ENCODE measurements around the gene MEF2C.

Gene MEF2C

DNA sequence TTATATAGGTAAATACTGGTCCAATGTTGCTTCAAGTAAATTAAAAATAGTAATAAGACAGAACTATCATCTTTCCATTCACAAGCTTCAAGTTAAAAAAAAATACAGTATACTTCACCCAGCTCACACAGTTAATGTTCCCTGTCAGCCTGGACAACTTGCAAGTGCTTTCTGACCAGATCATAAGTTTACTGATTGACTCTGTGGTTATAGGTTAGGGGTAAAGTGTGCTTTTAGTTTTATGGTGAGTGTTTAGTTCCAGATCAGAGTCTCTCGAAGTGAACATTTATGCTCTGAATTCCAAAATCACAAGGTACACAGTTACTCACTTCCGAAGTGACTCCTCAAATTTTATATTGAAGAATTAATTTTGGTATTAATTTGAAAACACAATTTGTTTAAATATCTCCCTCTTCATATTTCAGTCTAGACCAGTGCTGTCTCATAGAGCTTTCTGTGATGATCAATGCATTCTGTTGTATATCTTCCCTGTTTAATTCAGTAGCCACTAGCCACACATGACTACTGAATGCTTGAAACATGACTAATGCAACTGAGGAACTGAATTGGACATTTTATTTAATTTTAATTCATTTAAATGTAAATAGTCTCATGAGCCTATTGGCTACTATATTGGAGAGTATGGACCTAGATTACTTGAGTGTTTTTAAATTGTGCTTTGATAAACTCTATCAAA is 90.7 kb downstream of the MEF2C start:
- DNase-seq: no peak

DNA sequence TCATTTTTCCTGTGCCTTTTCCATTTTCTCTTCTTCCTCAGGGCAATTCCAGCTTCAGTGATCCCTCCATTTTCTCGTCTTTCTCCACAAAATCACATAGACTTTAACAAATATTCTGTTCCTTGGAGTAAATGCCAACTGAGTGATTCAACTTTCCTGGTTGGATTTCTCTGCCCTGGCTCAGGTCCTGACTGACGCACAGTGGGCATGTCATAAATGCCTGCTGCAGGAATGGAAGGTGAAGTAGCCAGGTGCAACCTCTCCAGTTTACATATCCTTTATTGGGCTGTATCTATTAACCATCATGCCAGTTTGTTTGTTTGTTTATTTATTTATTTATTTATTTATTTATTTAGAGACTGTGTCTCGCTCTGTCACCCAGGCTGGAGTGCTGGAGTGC is 95.1 kb downstream of the MEF2C start:
- DNase-seq: no peak

DNA sequence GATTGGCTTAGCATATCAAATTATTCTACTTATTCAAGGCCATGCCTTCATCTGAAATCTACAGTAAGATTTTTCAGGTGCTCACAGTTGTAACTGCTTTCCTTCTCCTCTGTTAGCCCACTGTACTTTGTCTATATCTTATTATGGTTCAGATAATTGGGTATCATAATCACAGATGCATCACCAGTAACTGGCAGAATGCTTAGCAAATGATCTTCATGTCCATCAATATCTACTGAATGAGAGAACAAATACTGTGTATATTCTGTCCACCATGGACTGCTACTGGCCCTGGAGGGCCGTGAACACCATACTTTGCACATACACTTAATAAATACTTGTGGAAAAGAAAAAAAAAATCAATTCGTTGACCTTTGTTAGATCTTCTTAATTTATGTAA is 96.2 kb downstream of the MEF2C start:
- DNase-seq: no peak

DNA sequence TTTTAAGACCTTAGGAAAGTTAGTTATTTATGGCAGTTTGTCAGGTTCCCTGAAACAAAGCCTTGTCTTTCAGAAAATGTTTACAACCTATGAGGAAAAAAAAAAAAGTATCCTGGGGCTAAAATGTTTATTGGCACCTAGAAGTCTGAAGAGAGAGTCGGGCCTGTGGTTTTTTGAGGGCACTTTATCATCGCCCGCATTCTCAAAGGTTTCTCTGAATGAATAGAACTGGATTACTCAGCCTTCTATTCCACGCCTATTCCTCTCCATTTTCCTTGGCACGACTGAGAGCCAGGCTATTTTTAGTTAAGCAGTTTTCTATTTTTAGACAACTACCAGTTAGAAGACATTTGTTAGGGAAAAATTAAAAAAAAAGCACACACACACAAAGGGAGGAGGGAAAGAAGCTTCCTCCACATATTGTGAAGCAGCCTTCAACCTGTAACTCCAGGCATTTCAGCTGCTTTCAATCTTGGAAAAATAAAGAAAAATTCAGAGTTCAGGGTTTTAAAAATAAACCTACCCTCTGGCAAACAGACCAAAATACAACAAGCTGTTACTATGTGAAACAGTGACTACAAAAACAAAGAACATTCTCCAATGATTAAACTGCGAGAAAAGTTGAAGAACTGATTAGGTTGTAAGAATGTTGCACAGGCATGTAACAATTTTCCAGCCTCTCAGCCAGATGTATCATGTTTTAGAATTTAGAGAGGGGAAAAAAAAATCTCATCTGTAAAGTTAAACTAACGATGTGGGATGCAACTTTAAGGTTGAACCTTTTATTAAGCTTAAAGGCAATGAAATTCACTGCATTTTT is 97.0 kb downstream of the MEF2C start:
- DNase-seq: no peak

DNA sequence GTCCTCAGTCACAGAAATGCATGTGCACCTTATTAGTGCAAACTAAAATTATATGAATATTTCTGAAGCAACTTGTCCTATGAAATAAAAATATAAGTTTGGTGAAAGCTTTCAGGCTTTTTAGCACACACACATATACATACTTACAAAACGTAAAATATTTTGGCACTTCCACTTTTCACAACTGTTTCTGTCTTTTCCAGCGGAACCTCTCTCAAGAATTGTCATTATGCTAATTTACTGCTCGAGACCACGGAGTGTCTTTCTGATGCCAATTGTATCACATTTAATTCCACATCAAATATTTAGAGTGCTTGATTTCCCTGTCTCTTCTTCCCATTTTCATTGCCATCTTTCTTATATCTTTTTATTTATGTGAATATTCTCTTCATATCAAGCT is 100.4 kb downstream of the MEF2C start:
- no peak for DNase-seq

DNA sequence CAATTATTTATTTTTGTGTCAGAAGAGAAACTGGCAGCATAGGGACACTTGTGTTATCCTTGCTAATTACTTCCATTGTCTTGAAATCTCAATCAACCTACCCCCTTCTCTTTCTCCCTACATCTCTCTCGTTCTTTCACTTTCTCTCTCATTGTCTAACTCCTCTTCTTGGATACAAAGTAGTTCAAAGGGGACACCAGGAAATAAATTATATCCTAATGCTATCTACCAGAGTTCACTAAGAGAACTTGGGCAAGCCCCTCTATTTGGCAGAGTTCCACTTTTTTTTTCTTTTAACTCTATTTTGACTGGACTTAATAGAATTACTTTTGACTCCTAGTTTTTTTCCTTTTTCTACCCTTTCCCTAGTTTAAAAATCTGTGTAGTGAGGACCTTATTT is 102.2 kb downstream of the MEF2C start:
- DNase-seq: no peak

DNA sequence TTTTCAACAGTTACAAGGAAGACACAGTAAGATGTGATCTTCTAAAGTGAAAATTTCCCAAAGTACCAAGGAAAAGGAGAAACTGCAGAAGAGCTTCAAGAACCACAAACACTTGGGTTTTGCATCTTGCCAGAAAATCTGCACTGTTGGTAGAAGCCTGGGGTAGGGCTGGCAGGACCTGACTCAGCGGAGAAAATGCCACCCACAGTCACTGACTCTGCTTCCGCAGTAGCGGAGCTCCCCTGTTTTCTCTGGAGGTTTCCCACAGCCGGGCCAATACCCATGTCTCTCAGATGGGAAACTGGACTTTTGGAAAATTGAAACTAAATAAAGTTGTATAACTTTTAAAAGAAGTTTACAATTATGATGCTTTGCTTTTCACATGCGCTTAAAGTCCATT is 104.2 kb downstream of the MEF2C start:
- no peak for DNase-seq

DNA sequence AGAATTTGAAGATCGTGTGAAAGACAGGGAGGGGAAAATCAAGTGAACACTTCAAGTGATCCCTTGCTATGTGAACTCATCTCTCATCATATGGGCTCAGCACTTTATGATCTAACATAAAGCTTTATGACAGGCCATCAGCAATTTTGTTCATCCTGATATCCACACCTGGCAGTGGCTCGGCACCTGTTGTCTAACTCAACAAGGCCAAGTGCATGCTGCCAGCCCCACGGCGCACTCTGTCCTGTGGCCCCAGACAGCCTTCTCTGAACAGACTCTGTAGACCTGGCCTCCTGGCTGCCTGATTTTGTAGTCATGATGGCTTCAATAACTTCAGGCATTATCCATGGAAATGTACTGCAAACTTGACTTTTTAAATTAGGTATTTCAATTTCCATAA is 106.3 kb downstream of the MEF2C start:
- no peak for DNase-seq

DNA sequence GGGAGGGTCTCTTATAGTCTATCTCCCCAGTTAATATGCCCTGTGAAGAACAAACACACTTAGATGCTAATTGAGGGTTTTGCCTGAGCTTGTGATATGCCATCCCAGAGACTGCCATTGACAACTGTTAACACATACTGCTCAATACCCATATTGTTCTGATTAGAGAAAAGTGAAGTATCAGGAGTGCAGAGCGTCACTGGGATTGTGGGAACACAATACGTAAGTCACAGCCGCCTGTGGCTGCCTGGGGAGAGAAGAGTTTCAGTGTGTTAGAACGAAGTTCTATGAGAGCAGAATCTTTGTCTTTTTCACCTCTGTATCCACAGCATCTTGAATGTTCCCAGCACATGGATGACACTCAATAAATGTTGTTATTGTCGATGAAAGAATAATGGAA is 110.2 kb downstream of the MEF2C start:
- DNase-seq: no peak

DNA sequence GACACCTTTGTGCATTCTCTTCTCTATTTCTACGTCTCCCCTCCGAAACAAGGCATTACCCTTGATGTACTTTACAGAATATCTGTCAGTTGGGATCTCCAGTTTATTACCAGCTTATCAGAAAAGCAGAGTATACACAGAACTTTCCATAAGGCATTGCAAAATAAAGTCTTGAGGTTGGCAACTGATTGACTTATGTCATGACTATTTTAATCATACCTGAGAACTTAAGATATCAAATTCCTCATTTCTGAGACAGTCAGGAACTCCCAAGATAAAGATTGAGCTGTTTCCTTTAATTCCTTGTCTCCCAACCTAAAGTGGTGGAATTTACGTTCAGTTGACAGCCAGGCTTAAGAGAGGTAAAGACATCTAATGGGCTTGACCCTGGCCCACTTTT is 110.9 kb downstream of the MEF2C start:
- no peak for DNase-seq

DNA sequence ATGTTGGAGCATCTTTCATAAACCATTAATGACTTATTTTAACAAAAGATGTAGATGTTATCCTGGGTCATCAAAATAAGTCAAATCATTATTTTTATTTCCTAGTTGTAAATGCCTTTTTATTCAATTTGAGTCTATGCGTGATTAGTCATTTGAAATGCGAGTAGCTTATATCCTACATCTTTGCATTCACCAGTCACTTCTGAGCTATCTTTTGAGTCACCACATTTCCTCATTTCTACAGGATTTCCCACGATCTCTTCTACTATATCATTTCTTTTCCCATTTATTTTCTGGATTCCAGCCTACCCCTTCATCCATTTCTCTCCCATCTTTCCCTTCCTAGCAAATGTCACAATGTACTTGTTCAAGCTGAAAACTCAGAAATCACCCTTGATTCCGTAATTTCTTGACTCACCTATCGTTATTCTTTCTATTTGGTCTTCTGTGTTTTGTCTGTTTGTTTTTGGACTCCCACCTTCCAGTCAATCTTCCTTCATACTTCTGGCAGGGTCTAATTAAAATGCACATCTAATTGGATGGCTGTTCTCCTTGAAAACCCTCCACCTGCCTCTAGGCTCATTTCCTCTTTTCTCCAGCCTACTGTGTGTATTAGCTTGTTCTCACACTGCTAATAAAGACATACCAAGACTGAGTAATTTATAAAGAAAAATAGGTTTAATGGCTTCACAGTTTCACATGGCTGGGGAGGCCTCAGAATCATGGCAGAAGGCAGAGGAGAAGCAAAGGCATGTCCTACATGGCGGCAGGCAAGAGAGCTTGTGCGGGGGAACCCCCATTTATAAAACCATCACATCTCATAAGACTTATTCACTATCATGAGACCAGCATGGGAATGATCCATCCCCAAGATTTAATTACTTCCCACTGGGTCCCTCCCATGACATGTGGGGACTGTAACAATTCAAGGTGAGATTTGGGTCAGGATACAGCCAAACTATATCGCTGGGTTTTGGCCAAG is 112.4 kb downstream of the MEF2C start:
- no peak for DNase-seq

DNA sequence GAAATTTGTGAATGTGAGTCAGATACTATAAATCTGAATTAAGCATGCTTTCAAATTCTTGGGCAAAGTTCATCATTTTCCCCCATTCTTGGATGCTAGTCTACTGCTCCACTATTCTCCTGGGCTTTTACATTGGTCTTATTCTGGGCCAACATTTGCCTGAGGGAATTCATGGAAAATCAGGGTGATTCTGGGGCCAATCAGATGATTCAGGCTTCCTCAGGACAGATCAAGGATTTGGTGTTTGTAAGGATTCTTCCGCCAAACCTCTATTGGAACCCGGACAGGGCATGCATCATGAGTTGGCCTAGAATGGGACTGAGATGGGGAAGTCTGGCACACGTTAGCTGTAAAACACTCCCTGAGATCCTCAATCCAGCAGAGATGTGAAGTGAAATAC is 113.8 kb downstream of the MEF2C start:
- no peak for DNase-seq

DNA sequence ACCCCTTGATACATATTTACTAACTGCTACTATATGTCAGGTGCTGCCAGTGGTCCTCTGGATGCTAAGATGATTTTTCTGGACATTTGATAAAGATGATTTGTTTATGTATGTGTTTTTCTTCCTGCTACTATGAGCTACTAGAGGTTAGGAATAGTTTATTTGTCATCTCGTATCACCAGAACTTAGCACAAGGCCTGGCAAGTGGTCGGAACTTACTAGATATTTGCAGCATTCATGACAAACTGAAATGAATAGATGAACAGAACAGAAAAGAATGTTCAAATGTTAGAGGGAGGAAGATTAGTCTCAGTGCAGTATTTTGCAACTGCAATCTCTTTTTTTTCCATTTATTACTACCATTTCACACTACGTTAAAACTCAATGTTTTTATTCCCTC is 114.6 kb downstream of the MEF2C start:
- DNase-seq: no peak

DNA sequence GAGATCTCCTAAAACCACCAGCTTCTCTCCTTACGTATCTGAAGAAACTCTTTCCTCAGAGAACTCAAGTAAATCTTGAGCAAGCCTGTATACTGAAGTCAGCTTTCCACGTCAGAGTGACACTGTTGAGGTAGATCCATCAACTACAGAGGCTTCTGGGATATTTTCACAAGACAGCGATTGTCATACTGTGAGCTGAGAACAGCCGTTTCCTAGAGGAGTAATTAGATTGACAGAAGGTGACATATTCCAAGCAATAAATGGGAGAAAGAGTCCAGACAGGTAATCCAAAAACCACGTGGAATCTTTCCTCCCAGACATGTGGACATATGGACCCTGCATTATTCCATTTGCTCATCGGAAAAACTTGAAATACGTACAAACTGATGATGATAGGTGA is 117.2 kb downstream of the MEF2C start:
- DNase-seq: no peak

DNA sequence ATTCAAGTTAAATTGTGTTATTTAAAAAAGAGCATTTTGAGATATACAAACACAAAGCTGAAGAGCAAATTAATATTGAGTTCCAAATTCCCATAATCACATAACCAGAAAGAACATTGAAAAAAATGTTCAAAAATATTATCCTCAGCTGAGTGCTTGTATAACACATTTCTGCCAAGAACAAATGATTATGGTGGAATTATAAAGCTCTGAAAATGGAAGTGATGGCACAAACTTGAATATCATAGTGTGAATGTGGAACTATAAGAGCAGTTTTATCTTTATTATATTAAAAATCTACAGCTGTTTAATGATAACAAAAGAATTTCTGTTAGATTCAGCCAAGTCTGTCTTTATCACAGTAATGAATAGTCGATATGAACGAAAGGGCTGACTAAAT is 117.8 kb downstream of the MEF2C start:
- DNase-seq: no peak

DNA sequence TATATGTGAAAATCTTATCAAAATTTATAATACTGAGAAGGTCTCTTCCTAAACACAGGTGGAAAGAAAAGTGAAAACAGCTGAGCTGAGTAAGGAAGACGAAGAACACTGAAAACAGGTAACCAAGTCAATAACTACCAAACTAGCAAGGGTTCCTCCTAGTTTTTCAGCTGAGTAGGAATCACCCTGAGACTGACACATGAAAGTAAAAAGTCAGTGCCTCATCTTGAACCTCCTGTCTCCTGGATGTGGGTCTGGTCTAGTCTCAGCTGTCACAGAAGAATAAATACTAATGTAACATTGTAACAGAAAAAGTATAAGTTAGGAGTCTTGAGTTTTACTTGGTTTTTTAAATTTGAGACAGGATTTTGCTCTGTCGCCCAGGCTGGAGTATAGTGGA is 121.0 kb downstream of the MEF2C start:
- no peak for DNase-seq

DNA sequence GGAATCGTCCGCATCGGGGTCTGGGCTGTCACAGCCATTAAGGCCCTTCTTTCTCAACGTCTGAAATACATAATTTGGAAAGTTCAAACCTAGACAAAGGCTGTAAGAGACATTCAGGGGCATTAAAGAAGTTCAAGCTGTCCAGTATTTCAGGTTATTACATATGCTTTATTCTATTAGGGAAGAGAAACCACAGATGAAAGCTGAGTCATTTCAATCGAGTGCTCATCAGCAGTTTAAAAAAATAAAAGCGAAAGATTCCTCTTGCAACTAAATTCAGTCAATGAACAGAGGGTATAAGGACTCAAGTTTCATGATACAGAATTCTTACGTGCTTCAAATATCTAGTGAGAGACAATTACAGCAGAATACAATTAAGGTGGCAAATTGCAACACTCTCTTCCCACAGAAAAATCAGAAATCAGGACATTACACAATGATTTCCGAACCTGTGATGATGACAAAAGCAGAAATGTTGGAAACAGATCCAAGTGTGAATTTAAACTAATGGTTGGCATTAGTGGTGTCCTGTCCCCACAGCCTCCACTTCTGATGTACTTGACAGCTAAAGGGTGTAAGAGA is 121.6 kb downstream of the MEF2C start:
- no peak for DNase-seq

DNA sequence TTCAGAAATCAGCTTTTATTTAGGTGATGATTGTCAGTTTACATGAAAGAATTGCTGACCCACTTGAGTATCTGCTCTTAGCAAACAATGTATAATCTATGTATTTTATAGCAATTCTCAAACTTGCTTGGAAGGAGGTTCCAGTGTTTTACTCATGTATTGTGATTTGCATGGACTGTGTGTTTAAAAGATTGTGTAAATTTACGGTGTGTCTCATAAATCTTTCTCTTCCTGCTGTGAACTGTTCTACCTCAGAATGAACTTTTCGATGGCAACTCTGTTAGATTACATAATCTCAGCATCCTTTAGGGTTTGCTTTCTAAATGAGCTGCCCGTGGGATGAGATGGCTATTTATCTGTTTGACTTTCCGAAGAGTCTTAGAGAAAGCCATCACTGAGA is 122.5 kb downstream of the MEF2C start:
- no peak for DNase-seq

DNA sequence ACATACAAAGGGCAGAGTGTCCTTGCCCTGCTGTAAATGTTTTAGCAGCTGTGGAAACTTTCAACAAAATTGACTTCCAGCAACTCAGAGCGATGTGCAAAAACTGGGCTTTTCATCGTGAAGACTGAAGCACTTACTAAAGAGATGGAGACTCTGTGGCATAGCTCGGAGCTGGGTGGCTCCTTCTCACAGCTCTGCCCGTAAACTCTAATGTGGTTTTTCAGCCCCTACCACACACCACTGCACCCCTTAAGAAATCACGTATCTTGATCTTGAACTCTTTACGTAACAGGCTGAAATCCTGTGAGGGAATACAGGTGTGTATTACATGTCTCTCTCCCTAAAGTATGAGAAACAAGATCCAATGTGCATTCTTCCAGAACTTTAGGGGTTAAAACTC is 124.4 kb downstream of the MEF2C start:
- DNase-seq: no peak

DNA sequence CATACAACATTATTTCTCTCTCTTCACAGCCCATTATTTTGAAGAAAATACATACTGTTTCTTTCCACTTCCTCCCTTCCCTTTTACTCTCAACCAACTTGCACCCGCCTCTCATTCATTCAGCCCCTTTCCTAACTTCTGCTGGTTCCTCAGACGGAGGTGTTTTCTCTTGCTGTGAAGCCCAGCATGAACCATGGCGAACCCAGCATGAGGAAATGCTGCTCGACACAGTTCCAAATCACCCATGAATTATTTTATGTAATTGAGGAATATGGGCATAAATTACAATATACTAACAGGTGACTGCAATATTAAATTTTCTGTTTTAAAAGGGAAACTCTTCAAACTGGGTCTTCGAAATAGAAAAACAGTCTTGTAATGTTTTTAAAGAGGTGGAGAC is 124.8 kb downstream of the MEF2C start:
- no peak for DNase-seq

DNA sequence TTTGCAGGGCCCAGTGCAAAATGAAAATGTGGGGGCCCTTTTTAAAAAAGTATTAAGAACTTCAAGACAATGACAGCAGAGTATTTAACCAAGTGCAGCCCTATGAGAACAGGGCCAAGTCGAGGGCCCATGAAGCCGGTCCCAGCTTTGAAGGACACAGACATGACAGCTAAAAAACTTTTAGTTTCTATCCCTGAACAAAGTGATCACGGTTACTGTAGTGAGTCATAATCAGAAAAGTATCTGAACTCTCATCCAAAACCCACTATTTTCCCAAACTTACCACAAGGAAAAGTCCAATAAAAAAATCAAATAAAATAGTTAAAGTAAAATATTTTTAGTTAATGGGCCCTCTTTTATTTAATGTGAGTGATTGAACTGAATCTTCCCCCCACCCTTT is 126.0 kb downstream of the MEF2C start:
- DNase-seq: no peak

DNA sequence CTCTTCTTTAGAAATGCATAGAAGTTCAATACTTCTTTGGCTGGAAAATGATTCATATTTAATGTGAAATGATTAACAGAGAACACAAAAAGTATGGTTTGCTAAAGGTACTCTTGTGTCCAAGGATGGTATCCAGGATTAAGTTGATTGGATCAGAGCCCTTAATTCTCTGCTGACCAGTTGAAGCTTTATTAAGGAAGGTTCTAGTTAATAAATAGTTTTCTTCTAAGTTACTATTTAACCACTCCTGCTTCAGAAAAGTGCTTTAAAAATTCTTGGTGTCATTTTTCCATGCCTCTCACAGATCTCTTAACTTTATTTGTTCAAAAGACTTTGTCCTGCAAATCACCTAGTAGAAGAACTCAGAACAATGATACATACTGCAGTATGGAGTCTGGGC is 134.3 kb downstream of the MEF2C start:
- DNase-seq: no peak

DNA sequence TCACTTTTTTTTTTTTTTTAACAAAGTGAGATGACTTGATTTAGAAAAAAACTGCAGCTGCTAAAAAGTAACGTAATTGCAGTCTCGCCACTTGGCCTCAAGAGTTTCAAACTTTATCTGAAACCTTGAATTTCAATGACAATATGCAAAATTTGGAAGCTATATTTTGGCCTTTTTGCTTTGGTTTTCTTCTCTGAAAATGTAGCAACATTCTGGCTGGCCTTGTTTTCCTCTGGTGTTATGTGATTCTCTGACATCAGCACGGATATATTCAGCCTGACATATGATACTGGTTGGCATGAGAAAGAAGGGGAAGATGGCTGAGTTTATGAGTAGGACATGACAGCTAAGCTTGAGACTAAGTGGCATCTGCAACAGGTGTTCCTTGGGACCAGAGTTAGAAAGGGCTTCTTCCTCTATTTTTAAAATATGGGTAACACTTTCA is 136.5 kb downstream of the MEF2C start:
- no peak for DNase-seq
